ENCODE measurements around the gene KRTAP1-1. TPM values are rescaled to one million over a fixed set of nuclear protein-coding genes. Genes with fewer than 3 reads are reported as not detected.
A peak's percentile ranks its signal among the peaks of the same experiment; 100 is the strongest.

The KRTAP1-1 gene
- total and polyA plus RNA-seq, 2 of the 8 experiments (the other 6 are each of a cell fraction or from before 2014, with no cell fraction given): not detected

DNA sequence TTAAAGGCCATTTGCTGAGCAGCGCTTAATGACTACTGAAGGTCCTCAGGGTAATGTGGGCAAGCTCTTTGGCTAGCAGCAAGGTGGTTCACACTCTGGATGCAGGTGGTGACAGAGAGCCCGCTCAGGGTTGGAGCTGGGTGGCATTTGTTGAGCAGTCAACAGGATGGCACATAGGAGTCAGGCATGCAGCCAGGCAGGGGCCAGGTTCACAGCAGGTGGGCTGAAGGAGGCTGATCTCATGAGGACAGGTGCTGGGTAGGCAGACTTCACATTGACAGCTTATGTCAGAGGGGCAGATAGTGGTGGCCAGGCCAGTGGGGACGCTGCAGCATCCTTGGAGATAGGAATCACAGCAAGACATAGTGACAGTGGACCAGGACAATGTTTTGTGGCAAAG, 36.9 kb downstream of the KRTAP1-1 start:
- H3K36me3 ChIP-seq (ENCODE audit: control insufficient read depth in 2 of 4, insufficient read depth in 4 of 4, low read length in 3 of 4): no peaks in the 10 kb centered on the region
- no peaks in the 10 kb centered on the region for H3K23me2 ChIP-seq (ENCODE audit: low read depth, low read length)
- ChIA-PET POLR2A (ENCODE audit: partially characterized antibody) (no interaction called here), CTCF (ENCODE audit: partially characterized antibody) (no interaction called here)
- no peak overlapping the region for H3K4me2 ChIP-seq (ENCODE audit: insufficient read depth in 1 of 2, low read depth in 2 of 2, low read length in 2 of 2)
- DNase-seq (ENCODE audit: low read depth in 1 of 2, low spot score in 2 of 2) (no peak), FAIRE-seq (no peak)
- H3K27ac ChIP-seq (ENCODE audit: low read depth, low read length): no peak overlapping the region
- H3K79me1 ChIP-seq (ENCODE audit: low read depth, low read length): no peaks in the 10 kb centered on the region
- H2AFZ ChIP-seq (ENCODE audit: low read length): no peak overlapping the region
- 0 out of 2 replicates have a peak overlapping the region, but pooled peaks have one; percentile 11 for H4K8ac ChIP-seq (ENCODE audit: extremely low read depth, insufficient read depth, low read length)
- H2AK5ac ChIP-seq (ENCODE audit: low read depth, low read length): no peak overlapping the region
- no peaks in the 10 kb centered on the region for H4K20me1 ChIP-seq (replicated peaks in 1 of 2; ENCODE audit: control insufficient read depth in 1 of 2, insufficient read depth in 2 of 2, low read length in 2 of 2)
- no peak overlapping the region for H2BK5ac ChIP-seq (ENCODE audit: low read depth, low read length)
- H3K56ac ChIP-seq (replicated peaks; ENCODE audit: insufficient read length, low read depth, low read length): no peak overlapping the region
- H2BK12ac ChIP-seq (ENCODE audit: low read depth, low read length): no peak overlapping the region
- H3K9ac ChIP-seq (replicated peaks in 1 of 4; ENCODE audit: extremely low read depth in 1 of 4, low read depth in 3 of 4, low read length in 3 of 4): no peak overlapping the region
- H3K23ac ChIP-seq (ENCODE audit: insufficient read length): no peak overlapping the region
- no peaks in the 10 kb centered on the region for H3K9me3 ChIP-seq (ENCODE audit: insufficient read depth in 2 of 2, low read depth in 1 of 2, low read length in 1 of 2)
- no peak overlapping the region for H2BK120ac ChIP-seq (replicated peaks; ENCODE audit: low read depth, low read length)
- H3K4ac ChIP-seq (replicated peaks; ENCODE audit: insufficient read length, low read depth, low read length): no peak overlapping the region
- H4K5ac ChIP-seq (ENCODE audit: insufficient read length, low read depth, low read length): no peak overlapping the region
- no peaks in the 10 kb centered on the region for H3K27me3 ChIP-seq (replicated peaks in 1 of 4; ENCODE audit: control insufficient read depth in 3 of 4, extremely low read depth in 1 of 4, insufficient read depth in 3 of 4, low read length in 3 of 4)
- no peak overlapping the region for H2BK20ac ChIP-seq (ENCODE audit: low read length)
- H3K4me1 ChIP-seq (replicated peaks in 1 of 4; ENCODE audit: control insufficient read depth in 3 of 4, insufficient read depth in 4 of 4, low read length in 3 of 4): peaks cover 0 to 8% (median 5%) of the 10 kb centered on the region in 4 experiments; a peak in 6 of 7 replicates
- H3K4me3 ChIP-seq (ENCODE audit: extremely low read depth in 1 of 4, insufficient read depth in 2 of 4, low read depth in 3 of 4, low read length in 4 of 4): no peak overlapping the region
- H3K79me2 ChIP-seq (ENCODE audit: control insufficient read depth in 1 of 2, insufficient read depth in 2 of 2, low read length in 2 of 2): no peaks in the 10 kb centered on the region
- no peak overlapping the region for H2BK15ac ChIP-seq (ENCODE audit: low read length)
- H3K14ac ChIP-seq (ENCODE audit: insufficient read length): no peak overlapping the region
- WGBS, 2 experiments (ENCODE audit: extremely low coverage in 1 of 2, insufficient coverage in 1 of 2, insufficient read length in 1 of 2, insufficient replicate concordance in 2 of 2, low coverage in 1 of 2, low lambda C conversion rate in 2 of 2, missing lambda C conversion rate in 1 of 2): 95% methylated on average over 3 of the region's 3 CpGs; no CpG with 5 or more reads in 1 of the 2 experiments
- no peak overlapping the region for H3K18ac ChIP-seq (ENCODE audit: extremely low read depth, low read length)
- H4K91ac ChIP-seq (replicated peaks; ENCODE audit: insufficient read length, low read length): no peak overlapping the region
- TF ChIP-seq POU5F1 (IDR thresholded peaks at IDR 0.05; ENCODE audit: low read depth, low read length) (no peak), RNF2 (IDR thresholded peaks at IDR 0.05; ENCODE audit: borderline replicate concordance, low read depth, low read length, missing control alignments, poor library complexity, severe bottlenecking) (no peak), CTBP2 (IDR thresholded peaks at IDR 0.05; ENCODE audit: borderline replicate concordance, insufficient read depth, insufficient read length, low read length) (no peak), SP4 (IDR thresholded peaks at IDR 0.05; ENCODE audit: low read length) (no peak), HDAC2 (IDR thresholded peaks at IDR 0.05; ENCODE audit: borderline replicate concordance in 1 of 2, low read depth in 2 of 2, low read length in 2 of 2) (no peak), TEAD4 (IDR thresholded peaks at IDR 0.05; ENCODE audit: low read depth, low read length) (no peak), EZH2 (IDR thresholded peaks at IDR 0.05; ENCODE audit: low read depth, low read length, severe bottlenecking) (no peak), ZNF274 (IDR thresholded peaks at IDR 0.05; ENCODE audit: borderline replicate concordance, extremely low read depth, low read length) (no peak), HDAC6 (IDR thresholded peaks at IDR 0.05; ENCODE audit: low read depth, low read length) (no peak), RBBP5 (IDR thresholded peaks at IDR 0.05; ENCODE audit: borderline replicate concordance, low read depth, low read length) (no peak), TAF1 (IDR thresholded peaks at IDR 0.05; ENCODE audit: low read depth, low read length) (no peak), EP300 (IDR thresholded peaks at IDR 0.05; ENCODE audit: borderline replicate concordance in 1 of 2, low read depth in 2 of 2, low read length in 2 of 2) (no peak), CEBPB (IDR thresholded peaks at IDR 0.05; ENCODE audit: low read depth, low read length) (no peak), TCF12 (IDR thresholded peaks at IDR 0.05; ENCODE audit: low read depth, low read length) (no peak)

Data from H1 (cell line).